NT2/D1 (cell line): ENCODE data around the gene EMP2.
A peak's percentile ranks its signal among the peaks of the same experiment; 100 is the strongest.

Experiments used
- DNase-seq: peaks from one replicate; pipeline ENCODE4 v3.0.0-alpha.2; 2011; ENCODE audit warnings: low read depth, low spot score
- H3K27me3 ChIP-seq: 2 replicates; pipeline ENCODE4 v1.6.0; 2011; ENCODE audit warnings: mild to moderate bottlenecking; ENCODE audit not compliant: insufficient read length, insufficient read depth
- H3K36me3 ChIP-seq: 2 replicates; pipeline ENCODE4 v1.6.1; 2011; ENCODE audit warnings: mild to moderate bottlenecking, low read length, mixed read lengths; ENCODE audit not compliant: insufficient read depth, insufficient read length
- H3K4me1 ChIP-seq: 2 replicates; pipeline ENCODE4 v1.5.1; 2011; ENCODE audit not compliant: insufficient read depth, insufficient read length
- H3K4me3 ChIP-seq: 2 replicates; pipeline ENCODE4 v1.5.1; 2011; ENCODE audit warnings: low read depth; ENCODE audit not compliant: insufficient read length
- H3K9ac ChIP-seq: 2 replicates; pipeline ENCODE4 v1.6.0; 2011; ENCODE audit warnings: low read depth; ENCODE audit not compliant: insufficient read length
- H3K9me3 ChIP-seq: 2 replicates; pipeline ENCODE4 v1.5.1; 2011; ENCODE audit warnings: mild to moderate bottlenecking, low read length; ENCODE audit not compliant: insufficient read depth
- SUZ12 ChIP-seq: IDR thresholded peaks from 2 replicates; pipeline ENCODE4 v1.6.1; 2011; ENCODE audit not compliant: insufficient read length, insufficient read depth; ENCODE audit errors: extremely low read depth
- YY1 ChIP-seq: IDR thresholded peaks from 2 replicates; pipeline ENCODE4 v1.6.1; 2011; ENCODE audit not compliant: insufficient read length, insufficient read depth
- ZNF274 ChIP-seq: IDR thresholded peaks from 2 replicates; pipeline ENCODE4 v1.6.1; 2011; ENCODE audit warnings: mild to moderate bottlenecking, low read depth, low read length

The EMP2 gene

GRCh38 chr16:10580883-10581247 is 467 bp upstream of the EMP2 start:
- H3K27me3 ChIP-seq: no peaks in the 10 kb centered on the region
- no peak for DNase-seq
- H3K9ac ChIP-seq: peak overlapping the region; percentile 74
- H3K36me3 ChIP-seq: no peaks in the 10 kb centered on the region
- H3K9me3 ChIP-seq: peaks cover 11% of the 10 kb centered on the region
- TF ChIP-seq YY1 (no peak), ZNF274 (no peak), SUZ12 (no peak)
- H3K4me1 ChIP-seq: peaks cover 28% of the 10 kb centered on the region
- H3K4me3 ChIP-seq: peak overlapping the region; percentile 78

GRCh38 chr16:10579575-10579964 is 828 bp downstream of the EMP2 start:
- H3K9ac ChIP-seq: peak overlapping the region; percentile 89

GRCh38 chr16:10578474-10579316 is 1.7 kb downstream of the EMP2 start:
- peak overlapping the region; percentile 36 for H3K9ac ChIP-seq
- no peaks in the 10 kb centered on the region for H3K27me3 ChIP-seq
- no peak for DNase-seq
- TF ChIP-seq ZNF274: no peak
- no peak for TF ChIP-seq YY1
- no peak for TF ChIP-seq SUZ12
- no peaks in the 10 kb centered on the region for H3K36me3 ChIP-seq
- H3K4me3 ChIP-seq: no peak overlapping the region
- H3K9me3 ChIP-seq: peaks cover 8% of the 10 kb centered on the region
- H3K4me1 ChIP-seq: peaks cover 28% of the 10 kb centered on the region

More at GRCh38 chr16:10579575-10579964, 828 bp downstream of the EMP2 start:
- no peaks in the 10 kb centered on the region for H3K36me3 ChIP-seq
- no peak for DNase-seq
- TF ChIP-seq SUZ12 (no peak), ZNF274 (no peak), YY1 (no peak)
- H3K27me3 ChIP-seq: no peaks in the 10 kb centered on the region
- H3K4me1 ChIP-seq: peaks cover 28% of the 10 kb centered on the region
- peak overlapping the region; percentile 78 for H3K4me3 ChIP-seq
- H3K9me3 ChIP-seq: peaks cover 11% of the 10 kb centered on the region

GRCh38 chr16:10577305-10578202 is 2.8 kb downstream of the EMP2 start:
- Histone ChIP-seq H3K4me3 (no peak overlapping the region), H3K4me1 (peaks cover 28% of the 10 kb centered on the region), H3K9ac (peak overlapping the region; percentile 62), H3K36me3 (no peaks in the 10 kb centered on the region), H3K9me3 (no peaks in the 10 kb centered on the region), H3K27me3 (no peaks in the 10 kb centered on the region)
- DNase-seq: no peak
- no peak for TF ChIP-seq SUZ12
- no peak for TF ChIP-seq YY1
- no peak for TF ChIP-seq ZNF274

- Histone ChIP-seq H3K4me1 (peaks cover 28% of the 10 kb centered on the region), H3K9ac (peak overlapping the region; percentile 62), H3K27me3 (no peaks in the 10 kb centered on the region), H3K36me3 (no peaks in the 10 kb centered on the region), H3K4me3 (no peak overlapping the region), H3K9me3 (no peaks in the 10 kb centered on the region)
- TF ChIP-seq SUZ12: no peak
- TF ChIP-seq ZNF274: no peak
- no peak for TF ChIP-seq YY1
- DNase-seq: no peak
These were observed 3.8 kb downstream of the EMP2 start for GRCh38 chr16:10576390-10577304.

- no peak for DNase-seq
- peaks cover 22% of the 10 kb centered on the region for H3K4me1 ChIP-seq
These were observed 4.8 kb downstream of the EMP2 start for GRCh38 chr16:10575506-10576130.

More at GRCh38 chr16:10575506-10576130, 4.8 kb downstream of the EMP2 start:
- Histone ChIP-seq H3K4me3 (no peak overlapping the region), H3K9ac (no peak overlapping the region), H3K27me3 (no peaks in the 10 kb centered on the region), H3K36me3 (no peaks in the 10 kb centered on the region), H3K9me3 (no peaks in the 10 kb centered on the region)
- no peak for TF ChIP-seq ZNF274
- no peak for TF ChIP-seq SUZ12
- no peak for TF ChIP-seq YY1
